ENCODE data around the gene MET.

MET gene

DNA sequence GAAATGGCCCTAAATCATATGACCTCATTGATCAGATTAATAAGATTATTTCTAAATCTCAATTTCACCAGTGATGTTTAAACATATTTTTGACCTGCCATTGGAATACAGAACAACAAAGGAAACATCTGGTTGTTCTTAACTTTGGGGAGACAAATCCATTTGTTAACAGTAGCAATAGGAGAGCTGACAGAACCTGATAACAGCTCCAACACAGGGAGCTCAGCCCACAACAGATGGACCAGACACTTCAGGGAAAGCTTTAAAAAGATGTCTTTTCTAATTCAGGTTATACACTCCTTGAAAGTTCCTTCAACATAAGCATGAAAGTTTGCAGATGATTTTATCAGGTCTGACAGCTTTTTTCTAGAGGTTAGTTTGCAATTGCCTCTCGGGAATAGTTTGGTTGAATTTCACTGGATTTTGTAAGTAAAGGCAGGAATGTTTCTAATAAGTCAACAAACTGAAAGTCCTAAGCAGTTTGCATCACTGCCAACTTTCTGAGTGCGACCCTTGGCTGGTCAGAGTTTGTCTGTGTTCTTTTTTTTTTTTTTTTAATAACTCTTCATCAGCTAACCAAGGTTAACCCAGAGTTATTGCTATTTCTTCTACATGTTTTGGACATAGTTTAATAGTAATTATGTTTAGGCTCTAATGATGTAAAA is 6.5 kb upstream of the MET start:
- no peak for DNase-seq (ENCODE audit: low read depth)

DNA sequence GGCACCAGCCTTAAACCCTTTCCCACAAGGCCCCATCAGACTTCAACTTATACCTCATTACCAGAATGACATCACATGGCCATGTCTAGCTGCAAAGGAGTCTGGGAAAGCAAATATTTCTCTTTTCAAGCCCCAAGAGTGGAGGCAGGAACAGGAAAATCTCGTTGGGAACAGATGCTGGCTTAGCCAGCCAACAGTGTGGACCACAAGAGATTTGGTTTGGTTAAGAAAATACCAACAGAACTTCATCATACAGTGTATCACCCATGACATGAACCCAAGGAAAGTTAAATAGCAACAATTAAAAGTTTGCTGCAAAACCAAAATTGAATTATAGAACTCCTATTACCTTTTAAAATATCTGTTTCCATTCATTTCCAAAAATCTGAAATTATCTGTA is 2.2 kb upstream of the MET start:
- DNase-seq (ENCODE audit: low read depth): no peak

DNA sequence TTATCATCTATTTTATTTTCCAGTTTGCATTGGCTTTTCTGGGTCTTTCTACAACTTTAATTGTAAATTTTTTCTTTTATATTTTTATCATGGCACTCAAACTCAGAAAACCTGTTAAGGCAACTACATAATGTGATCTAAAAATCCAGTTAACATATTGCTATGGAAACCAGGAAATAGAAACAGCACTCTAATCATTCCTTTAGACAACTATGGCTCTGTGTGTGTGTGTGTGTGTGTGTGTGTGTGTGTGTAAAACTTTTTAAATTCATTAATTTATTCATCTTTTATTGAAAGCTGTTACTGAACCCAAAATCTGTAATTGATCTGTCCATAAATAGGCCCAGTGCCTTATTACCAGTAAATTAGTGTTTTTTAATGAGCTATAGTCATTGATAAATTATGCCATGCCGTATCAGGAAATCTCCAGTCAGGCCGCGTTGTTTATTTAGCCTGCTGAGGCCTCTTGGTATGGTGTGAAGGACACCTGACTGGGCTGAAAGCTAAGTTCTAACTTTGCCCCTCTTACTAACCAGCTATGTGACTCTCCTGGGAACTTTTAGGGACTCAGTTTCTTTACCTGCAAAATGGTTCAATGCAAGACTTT is 1.5 kb upstream of the MET start:
- no peak for DNase-seq (ENCODE audit: low read depth)

GRCh38 chr7:116671111-116671510 is 885 bp upstream of the MET start:
- no peak for DNase-seq (ENCODE audit: low read depth)

DNA sequence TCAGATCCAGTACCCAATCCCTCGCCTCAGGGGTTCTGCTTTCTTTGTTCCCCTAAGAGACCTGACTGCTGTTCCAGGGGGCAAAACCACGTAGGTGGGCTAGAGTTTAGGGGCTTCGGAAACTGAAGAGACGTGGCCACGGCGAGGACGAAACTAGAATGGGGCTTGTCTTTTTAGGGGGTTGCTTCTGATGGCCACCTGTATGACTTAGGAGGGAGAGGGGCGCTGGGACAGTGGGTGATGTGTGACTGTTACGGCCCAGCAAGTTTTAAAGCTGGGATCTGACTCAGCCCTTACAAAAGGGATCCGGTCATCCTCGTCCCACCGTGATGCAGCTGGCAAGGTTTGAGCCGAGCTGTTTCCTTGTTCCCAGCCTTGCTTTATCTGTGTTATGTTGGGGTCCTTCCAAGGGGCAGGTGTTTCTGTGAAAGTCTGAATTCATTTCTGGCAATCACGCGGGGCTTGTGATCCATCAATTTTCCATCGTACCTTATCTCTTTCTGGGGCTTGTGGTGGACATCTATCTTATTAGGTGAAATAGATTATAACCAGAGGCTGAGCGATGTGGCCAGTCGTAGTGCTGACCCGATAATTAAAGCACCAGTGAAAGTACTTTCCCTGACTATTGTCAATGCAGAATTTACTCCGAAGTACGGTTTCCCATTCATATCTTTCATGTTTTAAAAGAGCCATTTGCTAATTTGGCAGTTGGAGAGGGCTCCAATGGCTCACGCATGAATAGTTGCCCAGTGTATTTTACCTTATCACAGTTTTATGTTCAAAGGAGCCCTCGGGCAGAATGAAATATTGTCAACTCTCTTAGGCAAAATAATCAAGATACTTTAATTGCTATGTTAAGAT is 830 bp downstream of the MET start:
- no peak for DNase-seq (ENCODE audit: low read depth)

GRCh38 chr7:116673457-116673865 is 1.5 kb downstream of the MET start:
- no peak for DNase-seq (ENCODE audit: low read depth)

DNA sequence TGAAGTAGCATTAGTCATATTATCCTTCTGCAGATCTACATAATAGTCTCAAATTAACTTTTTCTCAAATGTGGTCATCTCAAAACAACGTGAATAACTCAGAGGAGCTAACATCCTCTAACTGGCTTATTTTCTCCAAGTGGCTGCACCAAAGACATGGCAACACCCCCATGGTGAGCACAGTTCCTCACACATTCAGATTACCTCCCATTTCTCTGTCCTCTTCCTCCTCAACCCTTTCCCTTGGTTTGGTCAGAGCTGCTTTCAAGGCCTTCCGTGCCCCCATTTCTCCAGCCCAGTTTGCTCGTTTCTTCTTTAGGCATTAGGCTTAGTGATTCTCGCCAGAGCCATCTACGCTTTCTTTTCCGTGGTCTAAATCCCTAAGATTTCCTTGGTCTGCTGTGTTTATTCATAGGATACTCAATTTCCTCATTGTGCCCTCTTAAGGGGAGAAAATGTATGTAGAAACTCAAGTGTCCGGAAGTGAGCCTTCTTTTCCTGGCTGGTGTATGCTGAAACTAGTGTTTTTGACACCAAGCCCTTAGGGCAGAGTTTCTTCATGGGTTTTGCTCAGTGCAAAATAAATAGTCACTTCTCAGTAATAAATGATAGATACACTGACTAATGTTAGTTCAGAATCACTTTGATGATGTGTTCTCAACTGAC is 2.6 kb downstream of the MET start:
- DNase-seq (ENCODE audit: low read depth): no peak

DNA sequence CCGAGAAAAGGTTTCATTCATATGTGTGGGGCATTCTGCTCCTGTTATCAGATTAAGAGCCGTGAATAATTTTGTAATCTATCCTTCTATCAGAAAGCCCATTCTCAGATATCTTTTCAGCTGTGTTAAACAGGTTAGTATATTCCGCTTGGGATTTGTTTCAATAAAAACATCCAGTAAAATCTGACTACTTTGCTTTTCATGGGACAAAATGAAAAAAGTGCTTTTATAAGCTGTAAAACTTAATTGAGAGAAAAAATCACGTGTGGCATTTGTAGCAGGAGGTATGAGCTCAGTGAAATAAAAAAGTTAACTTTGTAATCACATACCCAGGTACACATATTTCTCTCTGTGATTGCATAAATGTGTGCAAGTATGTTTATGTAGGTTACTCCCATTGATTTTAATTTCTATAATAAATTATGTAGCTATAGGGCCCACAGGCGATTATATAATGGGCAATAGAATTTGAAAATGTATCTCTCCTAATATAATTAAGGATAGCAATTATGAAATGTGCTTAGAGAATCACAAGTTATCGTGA is 3.9 kb downstream of the MET start:
- no peak for DNase-seq (ENCODE audit: low read depth)

GRCh38 chr7:116678780-116679179 is 6.8 kb downstream of the MET start:
- no peak for DNase-seq (ENCODE audit: low read depth)

GRCh38 chr7:116679500-116679899 is 7.5 kb downstream of the MET start:
- no peak for DNase-seq (ENCODE audit: low read depth)

DNA sequence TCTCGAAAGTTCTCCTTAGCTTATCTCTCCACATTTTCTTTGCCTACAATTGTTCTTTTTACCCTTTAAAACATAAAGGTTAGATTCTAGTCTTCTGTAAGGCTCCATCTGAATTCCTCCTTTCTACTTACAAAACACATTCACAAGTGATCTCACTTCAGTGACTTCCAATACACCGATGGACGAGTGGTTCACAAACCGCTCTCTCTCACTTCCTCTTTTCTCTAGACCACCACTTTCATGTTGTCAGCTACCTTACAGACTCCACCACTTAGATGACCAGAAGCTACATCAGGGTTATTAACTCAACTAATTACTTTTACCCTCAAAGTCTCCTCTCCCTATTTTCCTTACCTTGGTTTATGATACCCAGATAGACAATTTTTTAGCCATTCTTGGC is 11.8 kb downstream of the MET start:
- DNase-seq (ENCODE audit: low read depth): no peak

DNA sequence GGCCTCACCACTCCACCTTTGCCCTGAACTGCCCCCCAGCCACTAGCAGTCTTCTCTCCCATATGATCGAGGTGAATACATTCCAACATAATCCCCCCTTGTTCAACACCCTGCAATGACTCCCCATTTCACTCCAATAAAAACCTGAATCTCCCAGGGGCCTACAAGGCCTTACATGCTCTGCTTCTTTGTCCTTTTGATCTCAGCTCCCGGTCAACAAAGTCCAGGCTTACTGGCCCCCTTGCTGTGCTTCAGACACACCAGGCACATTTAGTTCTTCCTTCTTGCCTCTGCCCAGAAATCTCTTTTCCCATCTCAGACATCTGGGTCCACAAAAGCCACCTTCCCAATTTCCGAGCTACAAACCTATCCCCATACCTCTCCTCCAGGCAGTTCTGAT is 14.0 kb downstream of the MET start:
- DNase-seq (ENCODE audit: low read depth): no peak

DNA sequence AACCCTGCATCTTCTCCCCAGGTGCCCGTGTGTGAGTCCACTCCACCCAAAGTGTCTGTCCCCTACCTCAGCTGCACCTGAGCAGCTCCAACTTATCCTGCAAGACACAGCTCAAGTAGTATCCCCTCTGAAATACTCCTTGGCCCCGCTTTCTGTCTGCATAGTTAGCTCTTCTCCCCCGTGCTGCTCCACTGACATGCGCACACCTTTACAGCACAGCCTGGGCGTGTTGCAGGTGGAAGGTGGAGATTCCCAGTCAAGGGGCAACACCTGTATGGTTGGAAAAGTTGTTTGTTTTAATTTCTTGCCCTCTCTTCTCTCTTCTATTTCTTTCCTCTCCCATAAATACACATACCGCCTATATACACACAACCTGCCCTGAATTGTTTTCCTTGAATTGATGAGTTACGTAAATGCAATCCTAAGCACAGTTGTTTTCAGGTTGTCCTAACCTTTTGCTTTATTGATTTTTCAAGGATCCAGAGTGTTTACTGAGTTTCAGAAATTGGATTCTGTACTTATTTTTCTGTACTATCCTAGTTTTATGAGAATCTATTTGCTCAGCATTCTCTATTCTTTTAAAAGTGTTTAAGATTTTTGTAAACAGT is 14.9 kb downstream of the MET start:
- no peak for DNase-seq (ENCODE audit: low read depth)

GRCh38 chr7:116687801-116688201 is 15.8 kb downstream of the MET start:
- DNase-seq (ENCODE audit: low read depth): no peak

GRCh38 chr7:116689790-116690259 is 17.8 kb downstream of the MET start:
- DNase-seq (ENCODE audit: low read depth): no peak

GRCh38 chr7:116691664-116692063 is 19.7 kb downstream of the MET start:
- DNase-seq (ENCODE audit: low read depth): no peak

- DNase-seq (ENCODE audit: low read depth): no peak
Measured at GRCh38 chr7:116692401-116693308, 20.7 kb downstream of the MET start.

DNA sequence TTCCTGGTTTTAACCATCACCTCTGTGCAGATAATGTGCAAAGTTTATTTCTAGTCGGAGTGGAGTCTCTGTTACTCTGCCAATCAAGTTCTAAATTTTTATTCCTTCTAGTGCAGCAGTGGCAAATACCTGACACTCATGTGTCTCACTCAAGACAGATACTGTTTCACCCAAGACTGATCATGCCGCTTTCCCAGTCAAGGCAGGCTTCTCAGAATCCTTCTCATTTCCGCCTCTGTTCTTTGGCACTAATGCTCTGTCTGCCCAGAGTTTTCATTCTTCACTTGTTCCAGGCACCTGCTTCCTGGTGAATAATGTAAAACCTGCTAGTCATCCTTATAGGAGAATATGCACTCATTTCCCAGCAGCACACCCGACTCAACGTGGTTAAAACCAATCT is 24.7 kb downstream of the MET start:
- DNase-seq (ENCODE audit: low read depth): no peak

DNA sequence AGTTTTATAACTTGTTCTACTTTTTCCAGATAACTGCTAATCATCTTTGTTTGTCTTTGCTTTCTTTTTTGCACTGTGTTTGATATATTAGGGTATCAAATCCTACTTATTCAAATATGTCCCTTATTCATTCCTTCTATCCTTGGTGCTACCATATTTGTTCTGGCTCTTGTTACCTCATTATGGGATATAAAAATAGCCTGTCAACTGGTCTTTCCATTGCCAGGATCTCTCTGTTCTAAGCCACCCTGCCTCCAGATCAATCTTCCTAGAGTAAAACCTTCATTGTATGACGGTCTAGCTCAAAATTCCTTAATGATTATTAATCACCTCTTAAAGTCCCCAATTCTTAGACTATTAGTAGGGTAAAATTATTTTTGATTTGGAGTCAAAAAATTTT is 25.2 kb downstream of the MET start:
- DNase-seq (ENCODE audit: low read depth): no peak

DNA sequence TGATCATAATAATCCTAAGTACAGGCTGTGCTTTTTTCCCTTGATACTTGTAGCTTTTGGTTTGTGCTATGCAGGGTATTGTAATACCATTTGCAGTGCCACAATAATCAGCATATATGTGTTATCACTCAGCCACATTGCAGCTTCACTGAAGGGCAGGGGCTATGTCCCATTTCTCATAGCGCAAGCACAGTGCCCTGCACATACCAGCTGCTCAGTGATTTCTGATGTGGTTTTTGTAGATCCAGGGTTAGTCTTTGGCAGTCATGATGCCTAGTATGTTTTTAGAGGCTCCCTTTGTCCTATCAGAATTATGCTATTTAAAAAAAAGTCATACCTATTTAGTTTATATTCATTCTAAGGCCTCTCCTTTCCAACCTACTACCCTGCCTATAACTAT is 25.8 kb downstream of the MET start:
- DNase-seq (ENCODE audit: low read depth): no peak

DNA sequence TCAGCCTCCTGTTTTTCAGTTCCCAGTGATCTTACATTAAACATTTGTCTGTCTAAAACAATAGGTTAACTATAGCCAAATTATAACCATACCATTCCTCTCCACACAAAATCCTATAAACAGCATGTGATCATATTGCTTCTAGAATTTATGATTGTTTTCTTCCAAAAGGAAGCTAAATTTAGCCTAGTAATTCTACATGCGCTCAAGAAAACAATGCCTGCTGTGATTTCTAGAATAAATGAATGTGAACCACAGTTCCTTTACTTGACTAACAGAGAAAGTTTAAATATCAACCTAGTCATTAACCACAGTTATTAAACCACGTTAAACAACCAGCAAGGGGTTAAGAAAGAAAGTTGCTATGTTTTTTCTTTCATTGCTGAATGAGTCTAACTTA is 26.4 kb downstream of the MET start:
- no peak for DNase-seq (ENCODE audit: low read depth)

All from stimulated activated CD4-positive, alpha-beta T cell treated with anti-CD3 and anti-CD28 coated beads, Interleukin-2, amount 100 ng/mL, for 4 hours (primary cell).